GM19467 (cell line): ENCODE measurements around the gene MIF.
A peak's percentile ranks its signal among the peaks of the same experiment; 100 is the strongest.

ENCODE experiments used
- ATAC-seq: cut with Tn5 transposase; IDR thresholded peaks from one replicate; pipeline ENCODE4 v1.9.1; 2021; ENCODE audit warnings: mild to moderate bottlenecking, moderate library complexity; ENCODE audit not compliant: unreplicated experiment

Gene MIF

GRCh38 chr22:23875801-23876200 lies 18.4 kb upstream of the MIF start:
- no peak for ATAC-seq

GRCh38 chr22:23877566-23877965 lies 16.6 kb upstream of the MIF start:
- no peak for ATAC-seq

DNA sequence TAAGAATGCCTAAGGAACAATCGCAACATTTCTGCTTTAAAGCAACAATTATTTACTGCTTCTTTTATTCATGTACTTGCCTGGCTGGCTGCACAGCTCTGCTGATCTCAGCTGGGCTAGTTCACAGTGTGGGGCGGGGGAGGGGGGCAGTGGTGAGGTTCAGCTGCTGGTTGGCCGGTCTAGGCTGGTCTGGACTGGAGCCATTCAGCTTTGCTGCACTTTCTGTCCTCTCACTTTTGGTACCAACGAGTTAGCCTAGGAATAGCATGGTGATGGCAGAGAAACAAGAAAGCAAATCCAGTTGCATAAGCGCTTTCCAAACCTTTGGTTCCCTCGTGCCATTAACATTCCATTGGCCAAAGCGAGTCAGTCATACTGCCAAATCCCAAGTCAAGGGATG lies 16.0 kb upstream of the MIF start:
- no peak for ATAC-seq

- ATAC-seq: no peak
These were observed 11.8 kb upstream of the MIF start for GRCh38 chr22:23882370-23882769.

GRCh38 chr22:23883658-23884057 lies 10.5 kb upstream of the MIF start:
- no peak for ATAC-seq

DNA sequence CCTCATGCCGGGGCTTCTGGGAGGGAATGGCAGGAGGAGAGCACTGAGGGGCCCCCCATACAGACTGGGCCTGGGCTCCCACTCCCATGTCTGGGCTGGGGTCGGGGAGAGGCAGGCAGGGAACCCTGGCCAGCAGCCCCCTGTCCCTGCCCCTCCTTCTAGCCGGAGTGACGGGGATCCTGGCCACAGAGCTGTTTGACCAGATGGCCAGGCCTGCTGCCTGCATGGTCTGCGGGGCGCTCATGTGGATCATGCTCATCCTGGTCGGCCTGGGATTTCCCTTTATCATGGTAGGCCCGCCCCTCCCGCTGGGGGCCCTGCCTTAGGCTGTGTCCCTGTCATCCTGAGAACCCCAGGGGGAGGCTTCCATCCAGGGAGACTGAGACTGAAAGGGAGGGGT lies 10.0 kb upstream of the MIF start:
- no peak for ATAC-seq

DNA sequence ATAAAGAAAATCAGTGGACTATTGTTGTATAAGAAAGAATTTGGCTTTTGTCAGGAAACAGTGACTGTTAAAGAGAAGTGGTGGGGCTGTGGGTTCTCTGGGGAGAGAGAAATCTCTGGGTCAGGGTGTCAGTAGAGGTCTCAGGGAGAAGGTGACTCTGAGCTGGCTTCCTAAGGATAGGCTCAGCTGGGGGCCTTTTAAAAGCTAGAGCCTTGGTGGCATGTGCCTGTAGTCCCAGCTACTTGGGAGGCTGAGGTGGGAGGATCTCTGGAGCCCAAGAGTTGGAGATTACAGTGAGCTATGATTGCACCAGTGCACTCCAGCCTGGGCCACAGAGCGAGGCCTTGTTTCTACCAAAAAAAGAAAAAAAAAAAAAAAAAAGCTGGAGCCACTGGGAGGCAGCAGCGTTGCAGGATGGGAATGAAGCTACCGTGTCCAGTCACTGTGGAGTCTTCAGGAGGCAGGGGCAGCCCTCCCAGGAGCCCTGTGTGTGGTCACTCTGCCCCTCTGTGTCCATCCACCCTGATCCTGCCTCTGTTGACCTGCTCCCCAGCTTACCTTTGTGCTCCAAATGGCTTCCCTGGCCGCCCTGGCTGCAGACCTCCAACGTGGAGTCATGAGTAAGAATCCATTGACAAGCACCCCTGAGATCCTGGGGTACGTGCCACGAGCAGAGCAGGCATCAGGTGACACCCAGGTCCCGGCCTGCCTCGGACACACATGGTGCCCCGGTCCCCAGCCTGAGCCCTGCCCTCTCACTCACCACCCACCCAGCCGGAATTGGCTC lies 5.4 kb upstream of the MIF start:
- ATAC-seq: no peak

DNA sequence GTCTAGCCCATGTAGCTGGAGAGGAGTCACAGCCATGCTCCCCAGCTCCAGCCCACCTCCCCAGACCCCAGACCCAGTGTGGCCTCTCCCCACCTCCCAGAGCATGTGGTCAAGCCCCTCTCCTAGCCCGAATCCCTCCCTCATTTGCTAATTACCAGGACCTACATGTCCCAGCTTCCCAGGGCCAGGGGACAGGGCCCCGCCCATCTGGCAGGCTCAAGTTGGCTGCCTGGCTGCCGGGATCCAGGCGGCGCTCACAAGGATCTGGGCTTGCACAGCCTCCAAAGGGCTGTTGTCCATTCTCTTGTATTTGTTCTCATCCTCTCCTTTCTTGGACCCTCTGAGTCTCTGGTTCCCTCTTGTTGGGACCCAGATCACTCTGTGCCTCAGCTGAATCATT lies 4.6 kb upstream of the MIF start:
- ATAC-seq: no peak

GRCh38 chr22:23891726-23892125 lies 2.5 kb upstream of the MIF start:
- ATAC-seq: no peak

GRCh38 chr22:23892130-23892529 lies 2.1 kb upstream of the MIF start:
- no peak for ATAC-seq

DNA sequence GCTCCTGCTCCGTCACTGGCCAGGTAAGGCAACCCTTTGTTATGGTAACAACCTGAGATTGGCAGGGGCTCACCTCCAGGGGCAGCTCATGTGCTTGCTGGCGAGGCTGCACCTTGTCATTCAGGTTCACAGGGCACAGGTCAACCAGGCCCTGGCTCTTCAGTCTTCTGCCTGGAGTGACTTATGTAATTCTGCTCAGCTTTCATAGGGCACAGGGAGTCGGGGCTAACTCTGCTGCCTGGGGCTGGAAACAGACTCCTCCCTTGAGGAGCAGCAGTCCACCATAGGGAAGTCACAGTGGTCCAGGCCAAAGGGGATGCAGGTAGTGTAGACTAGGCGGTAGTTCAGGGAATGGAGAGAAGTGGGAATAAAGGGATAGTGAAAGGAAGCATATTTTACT lies 1.5 kb upstream of the MIF start:
- no peak for ATAC-seq

DNA sequence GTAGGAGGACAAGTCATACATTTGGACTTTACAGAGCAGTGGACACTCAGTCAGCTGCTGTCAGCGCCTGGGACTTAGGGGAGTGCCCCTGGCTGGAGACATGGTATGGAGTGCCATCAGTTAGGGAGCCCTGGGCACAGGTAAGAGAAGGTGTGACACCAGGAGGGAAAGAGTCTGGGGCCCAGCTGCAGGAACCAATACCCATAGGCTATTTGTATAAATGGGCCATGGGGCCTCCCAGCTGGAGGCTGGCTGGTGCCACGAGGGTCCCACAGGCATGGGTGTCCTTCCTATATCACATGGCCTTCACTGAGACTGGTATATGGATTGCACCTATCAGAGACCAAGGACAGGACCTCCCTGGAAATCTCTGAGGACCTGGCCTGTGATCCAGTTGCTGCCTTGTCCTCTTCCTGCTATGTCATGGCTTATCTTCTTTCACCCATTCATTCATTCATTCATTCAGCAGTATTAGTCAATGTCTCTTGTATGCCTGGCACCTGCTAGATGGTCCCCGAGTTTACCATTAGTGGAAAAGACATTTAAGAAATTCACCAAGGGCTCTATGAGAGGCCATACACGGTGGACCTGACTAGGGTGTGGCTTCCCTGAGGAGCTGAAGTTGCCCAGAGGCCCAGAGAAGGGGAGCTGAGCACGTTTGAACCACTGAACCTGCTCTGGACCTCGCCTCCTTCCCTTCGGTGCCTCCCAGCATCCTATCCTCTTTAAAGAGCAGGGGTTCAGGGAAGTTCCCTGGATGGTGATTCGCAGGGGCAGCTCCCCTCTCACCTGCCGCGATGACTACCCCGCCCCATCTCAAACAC lies 850 bp upstream of the MIF start:
- no peak for ATAC-seq

DNA sequence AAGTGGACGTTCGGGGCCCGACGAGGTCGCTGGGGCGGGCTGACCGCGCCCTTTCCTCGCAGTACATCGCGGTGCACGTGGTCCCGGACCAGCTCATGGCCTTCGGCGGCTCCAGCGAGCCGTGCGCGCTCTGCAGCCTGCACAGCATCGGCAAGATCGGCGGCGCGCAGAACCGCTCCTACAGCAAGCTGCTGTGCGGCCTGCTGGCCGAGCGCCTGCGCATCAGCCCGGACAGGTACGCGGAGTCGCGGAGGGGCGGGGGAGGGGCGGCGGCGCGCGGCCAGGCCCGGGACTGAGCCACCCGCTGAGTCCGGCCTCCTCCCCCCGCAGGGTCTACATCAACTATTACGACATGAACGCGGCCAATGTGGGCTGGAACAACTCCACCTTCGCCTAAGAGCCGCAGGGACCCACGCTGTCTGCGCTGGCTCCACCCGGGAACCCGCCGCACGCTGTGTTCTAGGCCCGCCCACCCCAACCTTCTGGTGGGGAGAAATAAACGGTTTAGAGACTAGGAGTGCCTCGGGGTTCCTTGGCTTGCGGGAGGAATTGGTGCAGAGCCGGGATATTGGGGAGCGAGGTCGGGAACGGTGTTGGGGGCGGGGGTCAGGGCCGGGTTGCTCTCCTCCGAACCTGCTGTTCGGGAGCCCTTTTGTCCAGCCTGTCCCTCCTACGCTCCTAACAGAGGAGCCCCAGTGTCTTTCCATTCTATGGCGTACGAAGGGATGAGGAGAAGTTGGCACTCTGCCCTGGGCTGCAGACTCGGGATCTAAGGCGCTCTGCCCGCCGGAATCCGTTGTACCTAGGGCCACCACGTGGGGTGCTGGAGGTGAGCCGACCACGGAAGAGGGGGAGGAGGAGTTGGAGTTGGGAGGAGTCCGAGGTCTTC lies 771 bp downstream of the MIF start:
- peak; percentile 18 for ATAC-seq

DNA sequence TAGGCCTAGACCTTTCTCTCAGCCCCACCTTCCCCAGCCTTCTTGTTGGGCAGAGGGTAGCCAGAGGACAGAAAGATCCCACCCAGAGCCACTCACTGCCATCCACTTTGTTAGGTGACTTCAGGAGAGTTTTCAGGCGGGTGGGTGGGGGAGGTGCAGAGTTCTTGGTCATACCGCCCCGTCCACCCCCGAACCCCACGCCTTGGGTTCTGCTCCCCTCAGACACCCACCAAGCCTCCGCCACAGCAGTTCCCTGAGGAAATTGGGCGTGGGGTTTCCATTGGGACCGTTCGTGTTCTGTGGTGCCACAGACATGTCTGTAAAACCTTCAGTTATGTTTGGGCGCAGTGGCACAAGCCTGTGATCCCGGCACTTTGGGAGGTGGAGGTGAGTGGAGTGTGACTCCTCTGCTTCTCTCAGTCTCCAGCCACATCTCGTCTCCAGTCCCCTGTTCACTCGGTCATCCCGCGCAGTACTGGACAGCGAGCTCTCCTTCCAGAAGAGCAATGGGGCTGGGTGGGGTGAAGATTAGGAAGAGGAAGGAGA lies 1.5 kb downstream of the MIF start:
- no peak for ATAC-seq

DNA sequence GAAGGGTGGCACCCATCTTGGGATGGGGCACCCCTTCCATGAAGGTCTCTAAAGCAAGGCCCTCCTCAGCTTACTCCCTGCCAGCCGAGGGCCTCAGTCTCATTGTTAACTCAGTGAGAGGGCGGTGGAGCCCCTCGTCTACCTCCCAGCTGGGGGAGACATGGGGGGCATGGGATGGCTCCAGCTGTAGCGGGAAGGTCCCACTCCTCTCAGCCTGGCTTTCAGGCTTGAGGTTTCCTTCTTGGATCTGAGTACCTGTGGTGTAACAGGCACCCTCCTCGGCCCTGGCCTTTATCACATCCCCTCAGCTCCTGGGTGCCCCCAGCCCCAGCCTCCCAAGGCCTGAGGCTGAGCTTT lies 2.0 kb downstream of the MIF start:
- no peak for ATAC-seq

DNA sequence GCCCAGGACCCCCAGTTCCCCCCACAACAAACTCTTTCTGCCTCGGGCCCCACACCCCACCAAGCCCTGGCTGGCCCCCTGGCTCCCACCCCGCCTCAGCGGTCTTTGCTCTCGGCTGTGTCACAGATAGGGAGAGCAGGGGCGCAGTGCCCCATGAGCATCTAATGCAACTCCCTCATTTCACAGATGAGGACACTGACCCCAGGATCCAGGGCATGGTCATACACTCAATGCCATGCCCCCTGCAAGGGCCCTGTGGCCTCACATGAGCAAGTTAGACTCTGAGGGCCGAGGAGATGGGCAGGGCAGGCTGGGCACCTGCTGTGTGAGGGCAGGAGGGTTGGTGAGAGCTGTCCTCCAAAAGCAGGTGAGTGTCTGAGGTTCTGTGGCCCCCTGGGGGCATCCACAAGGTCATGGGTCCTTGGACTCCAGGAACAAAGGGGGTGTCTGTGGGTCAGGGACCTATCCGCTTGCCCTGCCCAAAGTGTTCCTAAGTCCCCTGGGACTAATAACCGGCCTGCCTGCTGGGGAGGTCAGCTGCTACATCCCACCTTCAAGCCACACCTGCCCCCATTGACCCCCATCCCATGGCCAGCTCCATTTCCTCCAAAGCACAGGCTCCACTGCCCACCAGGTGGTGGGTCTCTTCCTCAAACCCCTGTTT lies 2.5 kb downstream of the MIF start:
- ATAC-seq: no peak

DNA sequence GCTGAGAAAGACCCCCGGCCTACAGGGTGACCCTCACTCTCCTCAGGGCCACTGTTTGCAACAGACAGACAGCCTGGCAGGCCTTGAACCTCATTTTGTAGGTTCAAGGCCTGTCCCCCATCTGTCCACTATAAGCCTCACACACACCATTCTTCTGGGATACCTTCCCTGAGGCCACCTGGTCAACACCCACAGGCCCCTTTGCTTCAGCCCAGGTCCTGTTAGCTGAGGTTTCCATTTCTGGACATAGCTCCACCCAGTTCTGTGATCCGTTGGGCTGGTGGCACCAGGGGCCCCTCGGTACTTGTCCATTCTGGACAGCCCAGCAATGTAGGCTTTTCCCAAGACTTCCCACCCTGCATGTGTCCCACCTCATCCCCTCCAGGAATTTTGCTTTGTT lies 3.1 kb downstream of the MIF start:
- ATAC-seq: no peak

- no peak for ATAC-seq
These were observed 4.1 kb downstream of the MIF start for GRCh38 chr22:23898006-23898974.

- no peak for ATAC-seq
These were observed 5.0 kb downstream of the MIF start for GRCh38 chr22:23899042-23899745.
